ENCODE results near the gene YAE1.

- TF ChIP-seq YY1 (IDR thresholded peaks at IDR 0.05; ENCODE audit: insufficient read depth, insufficient read length) (no peak), SUZ12 (IDR thresholded peaks at IDR 0.05; ENCODE audit: extremely low read depth, insufficient read depth, insufficient read length) (no peak), ZNF274 (IDR thresholded peaks at IDR 0.05; ENCODE audit: low read depth, low read length) (no peak)
Observed at GRCh38 chr7:39589323-39590111, 23.3 kb downstream of the YAE1 start.
